T-helper 1 cell treated with Interleukin-12 subunit alpha and Interleukin-12 subunit beta and Interleukin-4 antibody, amounts not matched to agents 30 μg/mL and 1 μg/mL, for 36 hours (primary cell): ENCODE results near the gene THSD4.
"Not testable (repeated sequence)": the region's sequence is repeated elsewhere in the genome, so short reads cannot be mapped to it uniquely, and the experiment has no call there.

Experiments
- H3K27ac Mint-ChIP-seq: one replicate; pipeline ENCODE4 v1.8.0; 2021; ENCODE audit warnings: mild to moderate bottlenecking, mixed read lengths
- H3K27me3 Mint-ChIP-seq: one replicate; pipeline ENCODE4 v1.8.0; 2021; ENCODE audit warnings: low read depth, mixed read lengths
- H3K36me3 Mint-ChIP-seq: one replicate; pipeline ENCODE4 v1.8.0; 2021; ENCODE audit warnings: low read depth, mixed read lengths
- H3K4me1 Mint-ChIP-seq: one replicate; pipeline ENCODE4 v1.8.0; 2021; ENCODE audit warnings: low read depth, mixed read lengths
- H3K4me3 Mint-ChIP-seq: one replicate; pipeline ENCODE4 v1.8.0; 2021; ENCODE audit warnings: mild to moderate bottlenecking, moderate library complexity, mixed read lengths
- H3K9me3 Mint-ChIP-seq: one replicate; pipeline ENCODE4 v1.8.0; 2021; ENCODE audit warnings: mixed read lengths

Gene THSD4

GRCh38 chr15:71189718-71190117 lies 74.4 kb downstream of the THSD4 start:
- H3K4me3 Mint-ChIP-seq: no peak overlapping the region
- H3K27me3 Mint-ChIP-seq: no peaks in the 10 kb centered on the region
- no peak overlapping the region for H3K27ac Mint-ChIP-seq
- H3K9me3 Mint-ChIP-seq: no peaks in the 10 kb centered on the region
- no peaks in the 10 kb centered on the region for H3K36me3 Mint-ChIP-seq
- H3K4me1 Mint-ChIP-seq: no peaks in the 10 kb centered on the region

GRCh38 chr15:71191296-71191695 lies 76.0 kb downstream of the THSD4 start:
- Mint-ChIP-seq H3K9me3 (no peaks in the 10 kb centered on the region), H3K36me3 (no peaks in the 10 kb centered on the region), H3K27me3 (no peaks in the 10 kb centered on the region), H3K27ac (no peak overlapping the region), H3K4me1 (no peaks in the 10 kb centered on the region), H3K4me3 (no peak overlapping the region)

- Mint-ChIP-seq H3K4me3 (no peak overlapping the region), H3K27ac (no peak overlapping the region), H3K4me1 (no peaks in the 10 kb centered on the region), H3K27me3 (no peaks in the 10 kb centered on the region), H3K9me3 (no peaks in the 10 kb centered on the region), H3K36me3 (no peaks in the 10 kb centered on the region)
Observed at GRCh38 chr15:71192816-71193215, 77.5 kb downstream of the THSD4 start.

GRCh38 chr15:71194286-71194685 lies 79.0 kb downstream of the THSD4 start:
- Mint-ChIP-seq H3K9me3 (no peaks in the 10 kb centered on the region), H3K27me3 (no peaks in the 10 kb centered on the region), H3K27ac (no peak overlapping the region), H3K4me1 (no peaks in the 10 kb centered on the region), H3K36me3 (no peaks in the 10 kb centered on the region), H3K4me3 (no peak overlapping the region)

- no peak overlapping the region for H3K4me3 Mint-ChIP-seq
- H3K27ac Mint-ChIP-seq: no peak overlapping the region
- no peaks in the 10 kb centered on the region for H3K9me3 Mint-ChIP-seq
- H3K4me1 Mint-ChIP-seq: no peaks in the 10 kb centered on the region
- H3K27me3 Mint-ChIP-seq: no peaks in the 10 kb centered on the region
- H3K36me3 Mint-ChIP-seq: no peaks in the 10 kb centered on the region
Observed at GRCh38 chr15:71195242-71195641, 80.0 kb downstream of the THSD4 start.

GRCh38 chr15:71197620-71198019 lies 82.3 kb downstream of the THSD4 start:
- Mint-ChIP-seq H3K4me3 (no peak overlapping the region), H3K27me3 (no peaks in the 10 kb centered on the region), H3K4me1 (no peaks in the 10 kb centered on the region), H3K9me3 (no peaks in the 10 kb centered on the region), H3K36me3 (no peaks in the 10 kb centered on the region), H3K27ac (no peak overlapping the region)

- no peaks in the 10 kb centered on the region for H3K27me3 Mint-ChIP-seq
- H3K36me3 Mint-ChIP-seq: no peaks in the 10 kb centered on the region
- H3K4me1 Mint-ChIP-seq: no peaks in the 10 kb centered on the region
- H3K27ac Mint-ChIP-seq: no peak overlapping the region
- H3K9me3 Mint-ChIP-seq: no peaks in the 10 kb centered on the region
- H3K4me3 Mint-ChIP-seq: no peak overlapping the region
Observed at GRCh38 chr15:71198846-71199245, 83.6 kb downstream of the THSD4 start.

- Mint-ChIP-seq H3K36me3 (no peaks in the 10 kb centered on the region), H3K27me3 (no peaks in the 10 kb centered on the region), H3K9me3 (no peaks in the 10 kb centered on the region), H3K4me3 (no peak overlapping the region), H3K27ac (no peak overlapping the region), H3K4me1 (no peaks in the 10 kb centered on the region)
Observed at GRCh38 chr15:71199384-71200351, 84.4 kb downstream of the THSD4 start.

GRCh38 chr15:71201477-71201876 lies 86.2 kb downstream of the THSD4 start:
- Mint-ChIP-seq H3K36me3 (no peaks in the 10 kb centered on the region), H3K4me3 (no peak overlapping the region), H3K4me1 (no peaks in the 10 kb centered on the region), H3K9me3 (no peaks in the 10 kb centered on the region), H3K27ac (no peak overlapping the region), H3K27me3 (no peaks in the 10 kb centered on the region)

GRCh38 chr15:71202712-71203111 lies 87.4 kb downstream of the THSD4 start:
- Mint-ChIP-seq H3K27me3 (no peaks in the 10 kb centered on the region), H3K4me3 (no peak overlapping the region), H3K9me3 (no peaks in the 10 kb centered on the region), H3K4me1 (no peaks in the 10 kb centered on the region), H3K36me3 (no peaks in the 10 kb centered on the region), H3K27ac (no peak overlapping the region)

GRCh38 chr15:71203586-71204474 lies 88.6 kb downstream of the THSD4 start:
- H3K4me3 Mint-ChIP-seq: no peak overlapping the region
- H3K27me3 Mint-ChIP-seq: no peaks in the 10 kb centered on the region
- H3K27ac Mint-ChIP-seq: no peak overlapping the region
- no peaks in the 10 kb centered on the region for H3K9me3 Mint-ChIP-seq
- no peaks in the 10 kb centered on the region for H3K4me1 Mint-ChIP-seq
- no peaks in the 10 kb centered on the region for H3K36me3 Mint-ChIP-seq

- H3K36me3 Mint-ChIP-seq: no peaks in the 10 kb centered on the region
Observed at GRCh38 chr15:71207141-71207540, 91.9 kb downstream of the THSD4 start.

GRCh38 chr15:71212146-71212545 lies 96.9 kb downstream of the THSD4 start:
- no peaks in the 10 kb centered on the region for H3K4me1 Mint-ChIP-seq
- H3K27me3 Mint-ChIP-seq: no peaks in the 10 kb centered on the region
- H3K4me3 Mint-ChIP-seq: no peak overlapping the region
- H3K9me3 Mint-ChIP-seq: peaks cover 8% of the 10 kb centered on the region
- no peak overlapping the region for H3K27ac Mint-ChIP-seq
- no peaks in the 10 kb centered on the region for H3K36me3 Mint-ChIP-seq

More at GRCh38 chr15:71207141-71207540, 91.9 kb downstream of the THSD4 start:
- H3K4me3 Mint-ChIP-seq: no peak overlapping the region
- H3K9me3 Mint-ChIP-seq: no peaks in the 10 kb centered on the region
- no peak overlapping the region for H3K27ac Mint-ChIP-seq
- H3K4me1 Mint-ChIP-seq: no peaks in the 10 kb centered on the region
- H3K27me3 Mint-ChIP-seq: no peaks in the 10 kb centered on the region

GRCh38 chr15:71213943-71214342 lies 98.7 kb downstream of the THSD4 start:
- H3K27ac Mint-ChIP-seq, H3K9me3 Mint-ChIP-seq, H3K27me3 Mint-ChIP-seq: not testable (repeated sequence)

More at GRCh38 chr15:71213943-71214342, 98.7 kb downstream of the THSD4 start:
- H3K36me3 Mint-ChIP-seq, H3K4me3 Mint-ChIP-seq, H3K4me1 Mint-ChIP-seq: not testable (repeated sequence)
